HG03342 (cell line): ENCODE results near the gene GIPC3.

ENCODE experiments used
- ATAC-seq: cut with Tn5 transposase; IDR thresholded peaks from one replicate; pipeline ENCODE4 v1.9.1; 2021; ENCODE audit warnings: mild to moderate bottlenecking, moderate library complexity; ENCODE audit not compliant: unreplicated experiment

Gene GIPC3

GRCh38 chr19:3634496-3635045, 49.3 kb downstream of the GIPC3 start:
- no peak for ATAC-seq

DNA sequence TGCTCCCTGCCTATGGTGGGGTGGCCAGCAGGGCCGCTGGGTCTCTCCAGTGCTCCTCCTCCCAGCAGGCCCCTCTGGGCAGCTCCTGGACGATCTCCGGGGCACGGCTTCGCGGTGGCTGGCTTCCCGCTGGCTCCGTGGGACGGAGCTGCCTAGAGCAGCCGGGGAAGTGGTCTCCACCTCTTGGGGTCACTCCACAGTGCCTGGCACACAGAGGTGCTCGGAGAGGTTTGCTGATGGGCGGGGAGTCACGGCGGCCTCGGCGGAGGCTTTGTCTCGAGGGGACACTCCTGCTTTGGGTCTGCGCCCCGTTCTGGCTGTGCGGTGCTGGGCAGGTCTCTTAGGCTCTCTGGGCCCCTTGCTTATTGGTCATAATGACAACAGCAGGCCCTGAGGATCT, 51.2 kb downstream of the GIPC3 start:
- no peak for ATAC-seq

DNA sequence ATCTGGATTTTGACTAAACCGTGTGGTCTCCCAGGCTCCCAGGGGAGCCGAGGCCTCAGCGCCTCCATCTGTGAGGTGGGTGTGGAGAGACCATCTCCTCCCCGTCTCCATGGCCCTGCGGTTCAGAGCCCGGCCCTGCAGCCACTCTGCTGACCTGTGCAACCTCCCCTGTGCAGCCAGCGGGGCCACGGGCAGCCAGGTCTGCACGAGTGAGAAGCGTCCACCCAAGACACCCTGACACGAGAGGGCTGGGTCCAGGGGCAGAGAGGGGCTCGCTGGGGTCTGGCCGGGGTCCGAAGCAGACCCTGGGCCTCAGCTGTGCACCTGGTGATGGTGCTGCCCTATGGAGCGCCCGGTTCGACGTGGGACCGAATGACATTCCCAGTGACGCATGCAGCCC, 51.7 kb downstream of the GIPC3 start:
- no peak for ATAC-seq

- ATAC-seq = no peak
Observed at GRCh38 chr19:3637621-3638020, 52.3 kb downstream of the GIPC3 start.

DNA sequence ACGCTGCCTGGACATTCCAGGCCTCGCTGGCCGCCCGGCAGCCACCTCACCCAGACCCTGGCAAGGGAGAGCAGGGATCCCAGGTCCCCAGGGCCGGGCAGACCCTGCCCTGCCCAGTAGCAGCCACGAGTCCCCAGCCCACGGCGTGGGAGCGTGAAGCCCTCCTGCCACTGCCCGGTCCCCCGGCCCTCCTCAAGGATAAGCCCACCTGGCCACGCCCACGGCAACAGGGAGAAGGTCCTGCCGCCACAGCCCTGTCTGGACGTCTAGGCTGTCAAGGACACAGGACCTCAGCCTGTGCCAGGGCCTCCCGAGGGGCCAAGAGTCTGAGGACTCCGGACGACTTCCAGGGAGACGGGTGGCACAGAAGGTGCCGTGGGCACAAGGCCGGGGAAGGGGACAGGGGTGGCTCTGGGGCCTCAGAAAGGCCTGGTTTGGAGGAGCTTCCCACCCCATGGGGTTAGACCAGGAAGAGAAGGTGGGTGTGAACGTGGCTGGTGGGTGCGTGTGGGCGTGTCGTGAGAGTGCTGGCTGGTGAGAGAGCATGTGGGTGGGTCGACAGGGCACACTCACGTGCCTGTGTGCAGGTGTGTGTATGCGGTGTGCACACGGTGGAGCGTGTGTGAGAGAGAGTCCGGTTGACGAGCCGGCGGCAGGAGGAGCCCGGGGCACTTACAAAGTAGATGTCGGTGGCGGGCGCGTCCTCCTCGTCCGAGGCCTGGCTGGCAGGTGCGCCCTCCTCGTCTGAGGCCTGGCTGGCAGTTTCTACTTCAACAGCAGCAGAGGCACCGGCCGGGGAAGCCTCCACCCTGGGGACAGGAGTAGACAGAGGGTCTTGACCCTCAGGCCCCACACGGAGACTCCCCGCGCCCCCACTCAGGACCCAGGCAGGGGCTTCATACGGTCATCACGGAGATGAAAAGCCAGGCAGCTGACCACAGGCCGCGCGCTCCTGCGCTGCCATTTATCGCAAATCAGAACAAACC, 53.2 kb downstream of the GIPC3 start:
- no peak for ATAC-seq

- no peak for ATAC-seq
Observed at GRCh38 chr19:3639479-3639878, 54.2 kb downstream of the GIPC3 start.

DNA sequence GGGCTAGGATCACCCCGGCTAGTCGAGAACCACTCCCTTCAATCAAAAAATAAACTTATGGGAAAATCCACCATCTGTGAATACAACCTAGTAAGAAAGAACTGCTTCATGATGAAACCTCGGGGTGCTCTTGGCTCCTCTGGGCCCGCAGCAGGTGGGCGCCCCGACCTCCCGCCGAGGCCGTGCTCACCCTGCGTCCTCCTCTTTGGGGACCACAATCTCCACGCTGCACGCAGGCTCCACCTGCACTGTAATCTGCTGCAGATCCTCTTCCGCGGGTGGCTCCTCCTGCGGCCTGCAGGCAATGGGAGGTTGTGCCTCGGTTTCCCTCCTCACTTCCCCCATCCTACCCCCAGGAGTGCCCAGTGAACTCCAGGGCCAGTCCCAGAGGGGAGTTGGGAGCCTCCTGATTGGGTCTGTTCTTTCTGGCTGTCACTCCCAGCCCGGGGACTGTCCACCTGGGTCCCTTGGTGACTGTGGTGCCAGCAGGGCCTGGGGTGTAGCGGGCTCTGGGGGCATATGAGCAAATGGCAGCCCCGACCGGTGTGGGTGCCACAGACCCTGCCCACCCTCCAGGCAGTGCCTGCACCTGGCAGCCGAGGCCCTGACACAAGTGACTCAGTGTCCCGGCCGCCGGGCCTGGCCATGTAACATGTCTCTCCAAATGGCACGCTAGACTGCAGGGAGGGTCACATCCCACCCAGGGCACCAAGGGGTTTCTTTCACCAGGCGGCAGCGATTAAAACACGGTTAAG, 56.4 kb downstream of the GIPC3 start:
- ATAC-seq = no peak

- ATAC-seq = no peak
Observed at GRCh38 chr19:3642296-3642695, 57.0 kb downstream of the GIPC3 start.
